Activated naive CD4-positive, alpha-beta T cell treated with anti-CD3 and anti-CD28 coated beads for 36 hours (primary cell): ENCODE measurements around the gene C1QTNF6. TPM values are rescaled to one million over a fixed set of nuclear protein-coding genes. Genes with fewer than 3 reads are reported as not detected.

Experiments used
- CTCF ChIA-PET: fragments of 350-600 bp; sonication (Branson Sonifier 250); formaldehyde crosslinking; loops from one replicate; lab custom pipeline; 2021; ENCODE audit warnings: antibody characterized with exemption; lab: Charles Lee
- DNase-seq: peaks from one replicate; pipeline ENCODE4 v3.0.0-alpha.2; 2020
- H3K27ac Mint-ChIP-seq: one replicate; pipeline ENCODE4 v1.8.0; 2021; ENCODE audit warnings: mild to moderate bottlenecking, mixed read lengths
- H3K27me3 Mint-ChIP-seq: one replicate; pipeline ENCODE4 v1.8.0; 2021; ENCODE audit warnings: low read depth, mixed read lengths
- H3K36me3 Mint-ChIP-seq: one replicate; pipeline ENCODE4 v1.8.0; 2021; ENCODE audit warnings: low read depth, mixed read lengths
- H3K4me1 Mint-ChIP-seq: one replicate; pipeline ENCODE4 v1.8.0; 2021; ENCODE audit warnings: low read depth, mixed read lengths
- H3K4me3 Mint-ChIP-seq: one replicate; pipeline ENCODE4 v1.8.0; 2021; ENCODE audit warnings: mild to moderate bottlenecking, moderate library complexity, mixed read lengths
- H3K9me3 Mint-ChIP-seq: one replicate; pipeline ENCODE4 v1.8.0; 2021; ENCODE audit warnings: mixed read lengths
- intact Hi-C: fragments of 100-400 bp; cut with micrococcal nuclease; formaldehyde crosslinking; loops from one replicate; pipeline ENCODE4 v1.15.1; 2023
- total RNA-seq, 2 experiments: library from RNA; stranded (reverse); gene quantifications; one replicate each; pipeline ENCODE4 v1.2.3, GENCODE V29; 2021

C1QTNF6 gene
- total RNA-seq, 2 experiments from 2014 or later, result 13.4 to 13.6 TPM

GRCh38 chr22:37137903-37138665 lies 50.0 kb downstream of the C1QTNF6 start:
- peak; percentile 64 for DNase-seq
- peak overlapping the region; percentile 57 for H3K4me3 Mint-ChIP-seq
- H3K27ac Mint-ChIP-seq, result peak overlapping the region; percentile 95
- intact Hi-C loops, result loop anchor here (1.0 kb wide), 3 partner anchors 10 to 24 kb away; no protein-coding TSS in a partner anchor
- CTCF ChIA-PET, result interaction anchor here (0.7 kb wide), 2 partner anchors 10 to 64 kb away, joined by 3 to 4 read pairs; no protein-coding TSS in a partner anchor
- peaks cover 62% of the 10 kb centered on the region for H3K36me3 Mint-ChIP-seq
- no peaks in the 10 kb centered on the region for H3K27me3 Mint-ChIP-seq
- peaks cover 3% of the 10 kb centered on the region for H3K9me3 Mint-ChIP-seq
- peaks cover 48% of the 10 kb centered on the region for H3K4me1 Mint-ChIP-seq

- DNase-seq, result no peak
- CTCF ChIA-PET, result no interaction called here
- Mint-ChIP-seq H3K9me3 (peaks cover 3% of the 10 kb centered on the region), H3K4me3 (no peak overlapping the region), H3K36me3 (peaks cover 69% of the 10 kb centered on the region), H3K4me1 (peaks cover 45% of the 10 kb centered on the region), H3K27ac (peak overlapping the region; percentile 95), H3K27me3 (no peaks in the 10 kb centered on the region)
- intact Hi-C loops, result no loop called here
These were observed 50.9 kb downstream of the C1QTNF6 start for GRCh38 chr22:37137131-37137530.

GRCh38 chr22:37135023-37135422 lies 53.0 kb downstream of the C1QTNF6 start:
- DNase-seq, result no peak
- Mint-ChIP-seq H3K36me3 (peaks cover 69% of the 10 kb centered on the region), H3K9me3 (peaks cover 3% of the 10 kb centered on the region), H3K4me1 (peaks cover 36% of the 10 kb centered on the region), H3K27me3 (no peaks in the 10 kb centered on the region), H3K27ac (no peak overlapping the region), H3K4me3 (no peak overlapping the region)
- CTCF ChIA-PET, result interaction anchor here (1.8 kb wide), 1 partner anchor 13 kb away, joined by 5 read pairs; no protein-coding TSS in a partner anchor
- intact Hi-C loops, result no loop called here

- no peak overlapping the region for H3K4me3 Mint-ChIP-seq
- peaks cover 3% of the 10 kb centered on the region for H3K9me3 Mint-ChIP-seq
- peaks cover 62% of the 10 kb centered on the region for H3K36me3 Mint-ChIP-seq
- CTCF ChIA-PET, result interaction anchor here (1.1 kb wide), 1 partner anchor 14 kb away, joined by 5 read pairs; no protein-coding TSS in a partner anchor
- H3K4me1 Mint-ChIP-seq, result peaks cover 20% of the 10 kb centered on the region
- no peaks in the 10 kb centered on the region for H3K27me3 Mint-ChIP-seq
- intact Hi-C loops, result no loop called here
- H3K27ac Mint-ChIP-seq, result no peak overlapping the region
- no peak for DNase-seq
These were observed 54.6 kb downstream of the C1QTNF6 start for GRCh38 chr22:37133304-37134018.

- CTCF ChIA-PET, result interaction anchor here (1.1 kb wide), 1 partner anchor 14 kb away, joined by 5 read pairs; no protein-coding TSS in a partner anchor
- H3K4me1 Mint-ChIP-seq, result peaks cover 13% of the 10 kb centered on the region
- peaks cover 56% of the 10 kb centered on the region for H3K36me3 Mint-ChIP-seq
- H3K9me3 Mint-ChIP-seq, result peaks cover under 1% of the 10 kb centered on the region
- DNase-seq, result no peak
- H3K4me3 Mint-ChIP-seq, result no peak overlapping the region
- H3K27me3 Mint-ChIP-seq, result no peaks in the 10 kb centered on the region
- intact Hi-C loops, result no loop called here
- no peak overlapping the region for H3K27ac Mint-ChIP-seq
These were observed 55.3 kb downstream of the C1QTNF6 start for GRCh38 chr22:37132773-37133172.

Other genes starting within 250 kb of the C1QTNF6 start
- gene TST, start 168.8 kb downstream of the C1QTNF6 start, total RNA-seq, result under 1 TPM; 0.38 to 0.44 TPM
- 1 to 10 TPM; 2.8 to 2.9 TPM for gene MPST, start 168.5 kb downstream of the C1QTNF6 start, total RNA-seq
- gene KCTD17, start 136.5 kb downstream of the C1QTNF6 start, total RNA-seq, result 10 to 100 TPM; 22.6 to 23.1 TPM
- 10 to 100 TPM; 10.7 to 10.9 TPM for gene TMPRSS6, start 78.5 kb downstream of the C1QTNF6 start, total RNA-seq
- gene IL2RB, start 38.3 kb downstream of the C1QTNF6 start, total RNA-seq, result 100 to 1,000 TPM; 126 to 134 TPM
- 10 to 100 TPM; 28.1 to 28.6 TPM for gene SSTR3, start 24.2 kb upstream of the C1QTNF6 start, total RNA-seq
- 100 to 1,000 TPM; 728 to 759 TPM for gene RAC2, start 56.0 kb upstream of the C1QTNF6 start, total RNA-seq
- gene CYTH4, start 94.3 kb upstream of the C1QTNF6 start, total RNA-seq, result 10 to 100 TPM; 30.5 to 34.0 TPM
- under 1 TPM; 0.57 to 0.79 TPM for gene ELFN2, start 239.2 kb upstream of the C1QTNF6 start, total RNA-seq